Activated CD4-positive, alpha-beta T cell treated with anti-CD3 and anti-CD28 coated beads for 1 hour (primary cell): Measurements from ENCODE around the gene MID1.

ENCODE experiments used
- DNase-seq: peaks from one replicate; pipeline ENCODE4 v3.0.0-alpha.2; 2020

MID1 gene

DNA sequence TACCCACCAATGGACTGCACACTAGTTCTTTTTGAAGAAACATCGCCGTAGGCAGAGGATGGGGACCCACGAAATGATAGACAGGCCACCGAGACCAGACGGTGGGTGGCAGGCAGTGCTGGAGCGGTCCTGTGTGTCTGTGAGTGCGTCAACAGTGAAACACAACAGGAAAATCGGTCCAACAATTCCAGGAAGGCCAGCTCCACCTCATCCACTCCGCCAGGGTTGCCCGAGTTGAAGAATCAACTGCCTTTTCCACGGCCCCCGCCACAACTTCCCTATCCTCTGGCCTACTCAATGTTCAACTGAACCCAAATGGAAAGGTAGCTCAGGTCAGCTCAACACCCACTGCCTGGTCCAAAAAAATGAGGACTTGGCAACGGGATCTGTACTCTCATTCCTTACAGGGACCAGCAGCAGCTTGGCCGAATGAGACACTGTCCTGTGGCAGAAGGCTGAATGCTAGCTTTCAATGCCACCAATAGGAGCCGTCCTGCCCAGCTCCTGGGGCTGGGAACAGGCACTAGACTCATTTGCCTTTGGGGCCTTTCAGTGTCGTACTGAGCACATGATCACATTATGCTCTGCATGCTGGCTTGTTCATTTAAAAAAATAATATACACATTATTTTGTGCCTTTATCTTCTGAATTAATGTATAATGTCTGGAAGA lies 43.5 kb downstream of the MID1 start:
- no peak for DNase-seq

DNA sequence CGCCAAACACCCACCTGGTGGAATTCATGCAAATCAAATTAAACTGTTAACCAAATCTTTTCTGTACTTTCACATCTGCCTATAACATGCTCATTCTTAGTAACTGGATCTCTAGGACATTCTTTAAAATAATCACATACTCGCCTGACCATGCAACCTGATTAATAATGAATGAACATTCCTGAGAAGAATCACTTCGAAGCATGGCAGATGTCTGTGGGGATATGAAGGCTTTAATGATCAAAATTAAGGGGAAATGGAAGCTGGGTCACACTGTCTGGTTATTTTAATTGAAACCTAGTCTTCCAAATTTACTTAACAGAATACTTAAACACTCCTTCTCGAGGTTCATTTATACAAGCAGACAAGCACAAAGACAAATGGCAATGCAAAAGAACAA lies 44.2 kb downstream of the MID1 start:
- no peak for DNase-seq

DNA sequence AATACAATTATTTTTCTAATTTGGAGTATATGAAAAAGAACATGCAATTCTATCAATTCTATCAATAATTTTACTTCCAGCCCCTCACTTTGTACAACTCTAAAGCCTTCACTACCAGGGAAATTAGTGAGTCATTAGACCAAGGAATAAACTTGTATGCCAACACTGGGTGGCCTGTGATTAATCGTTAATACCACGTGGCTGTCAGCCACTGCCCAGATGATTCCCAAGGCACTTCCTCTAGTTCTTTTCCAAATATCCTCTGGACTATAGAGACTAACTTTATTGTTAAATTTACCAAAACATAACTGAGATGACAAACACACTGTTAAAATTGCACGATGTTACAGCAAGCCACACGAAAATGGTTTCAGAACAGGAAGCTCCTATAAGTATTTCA lies 45.7 kb downstream of the MID1 start:
- no peak for DNase-seq

DNA sequence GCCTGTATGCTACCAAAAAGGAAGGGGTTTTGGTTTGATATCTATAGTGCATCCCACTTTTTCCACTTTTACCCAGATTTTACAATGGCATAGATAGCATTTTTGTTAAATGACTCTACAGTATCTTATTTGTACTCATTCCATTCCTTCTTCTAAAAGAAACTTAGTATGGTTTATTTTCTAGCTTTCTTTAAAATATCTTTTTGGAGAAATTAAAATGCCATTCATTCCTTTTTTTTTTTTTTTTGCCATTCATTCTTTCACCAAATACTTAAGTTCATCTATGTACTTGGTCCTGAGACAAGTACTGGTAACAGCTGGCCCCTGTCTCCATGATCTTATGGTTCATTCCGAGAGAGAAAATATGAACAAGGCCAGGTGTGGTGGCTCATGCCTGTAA lies 49.1 kb downstream of the MID1 start:
- DNase-seq = no peak

- DNase-seq = no peak
These were observed 49.8 kb downstream of the MID1 start for GRCh38 chrX:10570601-10571000.

DNA sequence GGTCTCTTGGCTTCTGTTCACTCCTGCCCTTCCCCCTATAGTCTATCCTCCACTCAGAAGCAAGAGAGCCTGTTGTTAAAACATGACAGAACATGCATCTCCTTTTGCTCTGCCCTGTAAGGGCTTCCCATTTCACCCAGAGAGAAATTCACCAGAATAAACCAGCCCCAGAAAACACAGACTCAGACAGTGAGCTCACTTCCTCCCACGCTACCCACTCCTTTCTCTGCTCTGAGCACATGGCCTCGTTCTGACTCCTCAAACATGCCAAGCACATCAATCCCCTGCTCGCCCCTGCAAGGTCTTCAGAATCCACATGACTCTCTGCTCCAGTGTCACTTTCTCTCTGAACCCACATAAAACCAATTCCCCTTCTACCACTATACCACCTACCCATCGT lies 50.4 kb downstream of the MID1 start:
- no peak for DNase-seq

DNA sequence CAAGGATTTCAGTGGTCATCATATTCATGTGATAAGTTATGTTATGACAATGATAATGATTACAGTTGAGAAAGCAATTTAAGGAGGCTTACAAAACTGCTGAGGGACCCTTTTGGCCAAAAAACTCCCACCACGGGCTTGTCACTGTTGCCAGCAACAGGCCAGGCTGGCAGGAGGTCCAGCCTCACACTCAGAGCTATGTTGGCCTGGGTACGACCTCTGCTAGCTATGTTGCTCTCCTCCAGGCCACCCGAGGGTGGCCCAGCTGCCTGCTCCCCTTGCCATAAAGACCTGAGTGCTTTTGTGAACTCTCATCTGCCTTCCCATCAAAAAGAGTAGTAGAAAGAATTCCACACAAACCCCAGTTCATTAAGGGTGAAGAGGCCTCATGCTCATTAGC lies 52.0 kb downstream of the MID1 start:
- no peak for DNase-seq

- no peak for DNase-seq
These were observed 53.2 kb downstream of the MID1 start for GRCh38 chrX:10567136-10567535.

DNA sequence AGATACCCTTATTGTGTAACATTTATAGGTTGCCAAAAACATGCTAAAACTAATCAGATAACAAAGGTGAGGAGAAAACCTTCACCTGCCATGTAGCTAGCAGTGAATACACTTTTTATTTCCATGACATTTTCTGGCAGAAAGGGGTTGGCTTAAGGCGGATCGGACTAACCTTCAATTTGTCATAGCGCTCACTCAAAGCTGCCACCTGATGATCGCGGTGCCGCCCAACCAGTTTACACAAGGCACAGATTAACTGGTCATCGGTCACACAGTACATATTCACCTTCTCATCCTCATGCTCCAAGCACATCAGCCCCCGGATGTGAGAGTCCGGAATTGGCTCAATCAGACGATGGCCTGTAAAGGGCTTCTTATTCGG lies 53.7 kb downstream of the MID1 start:
- no peak for DNase-seq

- no peak for DNase-seq
These were observed 55.9 kb downstream of the MID1 start for GRCh38 chrX:10564484-10564883.

- no peak for DNase-seq
These were observed 63.2 kb downstream of the MID1 start for GRCh38 chrX:10557166-10557565.

GRCh38 chrX:10556405-10556804 lies 64.0 kb downstream of the MID1 start:
- no peak for DNase-seq

DNA sequence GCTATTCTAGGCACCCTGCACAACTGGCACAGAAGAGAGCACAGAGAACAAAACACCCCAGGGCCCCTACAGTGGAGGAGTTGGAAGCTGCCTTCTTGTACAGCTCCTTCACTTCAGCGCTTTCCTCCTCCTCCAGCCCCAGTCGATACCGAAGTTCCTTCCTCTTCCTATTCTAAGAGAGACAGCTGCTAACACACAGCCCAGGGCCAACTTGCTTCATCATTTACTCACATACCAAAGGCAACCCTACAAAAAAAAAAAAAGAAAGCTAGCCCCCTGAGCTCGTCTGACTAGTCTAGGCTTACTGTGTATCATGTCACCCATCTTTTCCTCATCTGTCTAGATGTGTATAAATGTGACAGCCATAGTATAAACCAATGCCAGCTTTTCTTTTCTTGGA lies 64.5 kb downstream of the MID1 start:
- no peak for DNase-seq

- DNase-seq = no peak
These were observed 65.6 kb downstream of the MID1 start for GRCh38 chrX:10554612-10555270.

- DNase-seq = no peak
These were observed 71.1 kb downstream of the MID1 start for GRCh38 chrX:10549280-10549679.

DNA sequence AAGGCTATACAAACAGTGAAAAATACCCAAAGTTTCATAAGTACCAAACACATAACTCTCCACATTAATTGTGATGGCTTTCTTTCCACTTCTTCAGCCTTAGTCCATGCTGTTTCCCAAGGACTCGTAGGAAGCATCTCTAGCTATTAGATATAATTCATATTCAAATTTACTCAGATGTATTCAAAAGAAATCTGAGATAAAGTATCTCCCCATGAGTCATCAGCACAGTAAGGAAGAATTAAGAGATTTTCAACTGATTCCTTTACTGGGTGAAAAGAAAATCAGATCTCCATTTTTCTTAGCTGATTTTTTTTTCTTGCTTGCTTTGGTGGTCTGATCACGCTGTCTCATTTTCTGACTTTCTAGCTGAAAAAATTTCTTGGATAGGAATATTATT lies 71.7 kb downstream of the MID1 start:
- DNase-seq = no peak

GRCh38 chrX:10545882-10546281 lies 74.5 kb downstream of the MID1 start:
- DNase-seq = no peak

DNA sequence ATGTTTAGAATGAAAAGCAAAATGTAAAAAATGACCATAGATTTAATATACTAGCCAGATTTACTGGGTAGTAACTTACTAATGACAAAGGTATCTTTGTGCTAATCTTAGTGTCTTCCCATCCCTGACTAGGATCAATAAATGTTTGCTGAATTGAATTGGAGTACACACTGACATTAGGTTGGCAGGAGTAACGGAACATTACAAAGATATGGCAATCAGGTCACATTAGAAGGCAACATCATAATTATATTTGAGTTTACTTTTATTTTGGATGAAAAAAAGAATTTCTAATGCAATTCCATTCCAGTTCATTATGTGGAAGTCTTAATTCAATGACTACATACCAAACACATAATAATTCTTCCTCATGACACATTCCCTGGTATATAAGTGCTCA lies 77.8 kb downstream of the MID1 start:
- DNase-seq = no peak

DNA sequence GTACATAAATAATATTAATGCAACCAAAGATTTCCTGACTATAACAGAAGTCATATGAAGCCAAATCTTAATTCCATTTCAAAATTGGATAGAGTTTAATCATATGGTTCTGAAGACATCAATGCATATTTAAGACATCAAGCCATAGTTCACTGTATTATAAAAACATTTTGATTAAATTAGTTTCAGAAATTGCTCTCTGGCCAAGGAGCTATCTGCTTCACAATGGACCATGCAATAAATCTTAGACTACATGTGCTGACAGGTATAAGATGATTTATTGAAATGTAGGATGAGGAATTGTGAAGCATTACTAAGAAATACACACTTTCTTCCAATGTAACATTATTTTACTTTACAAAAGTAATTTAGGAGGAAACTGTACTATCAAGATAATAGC lies 81.6 kb downstream of the MID1 start:
- no peak for DNase-seq

- DNase-seq = no peak
These were observed 83.1 kb downstream of the MID1 start for GRCh38 chrX:10537308-10537707.

DNA sequence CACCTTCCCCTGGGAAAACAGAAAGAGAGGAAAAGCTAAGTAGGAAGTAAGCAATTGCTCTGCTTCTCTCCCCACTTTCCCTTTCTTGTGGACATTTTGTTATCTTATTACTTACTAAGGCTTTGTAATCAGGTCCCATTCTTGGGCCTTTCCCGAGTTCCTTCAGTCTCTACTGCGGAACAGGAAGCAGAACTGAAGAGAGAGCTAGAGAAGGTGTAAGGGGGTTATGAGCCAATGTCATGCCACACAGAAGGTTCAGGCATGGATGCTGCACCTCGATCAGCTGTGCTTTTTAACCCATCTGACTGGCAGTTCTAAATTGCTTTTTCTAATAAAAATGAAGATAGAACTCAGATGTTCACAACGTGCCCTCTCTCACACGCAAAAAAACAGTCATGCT lies 83.6 kb downstream of the MID1 start:
- no peak for DNase-seq

DNA sequence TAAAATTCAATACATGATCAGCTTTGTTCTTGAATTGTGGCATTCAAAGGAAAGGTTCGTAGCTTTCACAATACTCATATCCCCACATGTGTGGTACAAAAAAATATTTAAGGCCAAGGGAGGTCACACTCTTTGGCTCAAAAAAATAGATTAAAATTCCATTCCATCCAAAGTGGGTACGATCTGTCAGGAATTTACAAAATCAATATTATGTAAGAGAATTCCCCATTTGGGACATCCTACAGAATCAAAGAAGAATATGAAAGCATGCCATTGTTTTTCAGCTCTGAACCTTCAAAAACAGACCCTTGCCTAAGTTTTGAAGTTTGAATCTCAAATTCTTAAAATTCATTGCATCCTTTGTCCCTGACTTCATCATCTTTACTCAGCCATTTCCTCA lies 85.8 kb downstream of the MID1 start:
- no peak for DNase-seq

- no peak for DNase-seq
These were observed 86.6 kb downstream of the MID1 start for GRCh38 chrX:10533696-10534365.

GRCh38 chrX:10531927-10532326 lies 88.5 kb downstream of the MID1 start:
- no peak for DNase-seq

DNA sequence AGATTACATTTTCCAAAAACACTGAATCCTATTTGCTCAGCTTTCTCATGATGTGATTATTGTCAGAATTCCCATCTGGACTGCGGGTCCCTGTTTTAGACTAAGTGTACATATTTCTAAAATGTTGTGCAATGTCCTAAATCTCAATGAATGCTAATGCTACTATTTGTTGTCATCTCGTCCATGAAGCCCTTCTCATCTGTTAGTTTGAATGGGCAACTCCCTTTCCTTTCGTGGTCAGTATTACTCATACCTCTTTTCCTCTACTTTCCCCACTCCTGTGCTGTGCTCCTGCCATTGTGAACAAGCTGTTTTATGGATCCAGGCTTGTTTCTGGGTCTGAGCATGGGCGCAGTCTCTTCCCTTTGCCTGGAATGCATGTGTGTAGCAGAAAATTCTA lies 91.0 kb downstream of the MID1 start:
- DNase-seq = no peak
